NCI-H1092 treated with DMSO at 0.1 percent for 48 hours (cell line): Measurements from ENCODE around the gene ERCC4.
"Not testable (repeated sequence)": the region's sequence is repeated elsewhere in the genome, so short reads cannot be mapped to it uniquely, and the experiment has no call there.

Experiments used
- DNase-seq: peaks from one replicate; lab custom pipeline; 2025; lab: John Stamatoyannopoulos, UW

The ERCC4 gene

GRCh38 chr16:13919683-13920509 lies at the start of gene ERCC4:
Gene ERCC4, plus strand, starts transcription at chr16:13920154. Its CDS starts 12 bp downstream, at chr16:13920166.
- peak; percentile 99 for DNase-seq

GRCh38 chr16:13873835-13874438 lies 46.0 kb upstream of the ERCC4 start:
- peak; percentile 46 for DNase-seq

- DNase-seq, result no peak
Observed at GRCh38 chr16:13875614-13876284, 44.2 kb upstream of the ERCC4 start.

DNA sequence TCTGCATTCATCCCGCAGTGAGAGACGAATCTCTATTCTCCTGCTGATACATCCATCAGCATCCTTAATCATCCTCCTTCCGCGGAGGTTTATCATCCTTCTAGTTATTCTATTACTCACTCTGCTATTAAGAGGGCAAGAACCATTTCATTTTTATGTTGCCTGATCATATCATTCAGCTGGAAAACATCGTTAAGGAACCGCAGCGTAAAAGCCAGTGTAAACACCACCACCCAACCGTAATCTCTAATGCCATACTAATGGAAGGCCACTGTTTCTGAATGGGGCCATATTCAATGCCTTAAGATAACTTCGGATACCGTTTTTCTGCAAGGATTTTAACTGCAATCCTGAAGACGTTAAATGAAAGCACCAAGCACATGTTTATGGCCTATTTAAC lies 36.7 kb upstream of the ERCC4 start:
- no peak for DNase-seq

DNA sequence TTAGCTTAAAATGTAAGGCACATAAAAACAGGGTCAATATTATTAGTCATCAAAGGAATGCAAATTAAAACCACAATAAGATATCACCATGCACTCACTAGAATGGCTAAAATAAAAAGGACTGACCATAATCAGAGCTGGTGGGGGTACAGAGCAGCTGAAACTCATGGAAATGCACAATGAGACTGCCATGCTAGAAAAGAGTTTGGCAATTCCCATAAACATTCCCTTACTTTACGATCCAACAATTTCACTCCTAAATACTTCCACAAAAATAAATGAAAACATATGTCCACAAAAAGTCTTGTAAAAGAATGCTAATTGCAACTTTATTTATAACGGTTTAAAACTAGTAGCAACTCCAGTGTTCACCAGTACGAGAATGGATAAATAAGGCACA lies 36.1 kb upstream of the ERCC4 start:
- DNase-seq, result no peak

DNA sequence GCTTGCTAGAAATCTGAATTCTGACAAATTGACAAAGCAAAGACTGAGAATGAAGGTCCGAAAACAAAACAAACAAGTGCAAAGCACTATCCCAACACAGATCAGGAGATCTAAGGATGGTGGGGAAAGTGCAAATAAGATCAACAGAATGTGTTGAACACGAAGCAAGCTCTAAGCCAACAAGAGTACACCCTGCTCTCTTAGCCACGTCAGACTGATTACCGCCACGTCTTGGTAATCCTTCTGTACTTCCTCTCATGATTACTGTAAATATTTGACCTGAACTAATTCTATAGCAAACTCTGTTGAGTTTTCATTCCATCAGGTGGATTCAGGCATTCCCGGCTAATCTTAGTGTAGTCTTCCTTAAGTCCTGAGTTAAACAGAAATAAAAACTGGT lies 34.3 kb upstream of the ERCC4 start:
- no peak for DNase-seq

- DNase-seq, result no peak
Observed at GRCh38 chr16:13886608-13887007, 33.3 kb upstream of the ERCC4 start.

- not testable (repeated sequence) for DNase-seq
Observed at GRCh38 chr16:13889323-13889722, 30.6 kb upstream of the ERCC4 start.

DNA sequence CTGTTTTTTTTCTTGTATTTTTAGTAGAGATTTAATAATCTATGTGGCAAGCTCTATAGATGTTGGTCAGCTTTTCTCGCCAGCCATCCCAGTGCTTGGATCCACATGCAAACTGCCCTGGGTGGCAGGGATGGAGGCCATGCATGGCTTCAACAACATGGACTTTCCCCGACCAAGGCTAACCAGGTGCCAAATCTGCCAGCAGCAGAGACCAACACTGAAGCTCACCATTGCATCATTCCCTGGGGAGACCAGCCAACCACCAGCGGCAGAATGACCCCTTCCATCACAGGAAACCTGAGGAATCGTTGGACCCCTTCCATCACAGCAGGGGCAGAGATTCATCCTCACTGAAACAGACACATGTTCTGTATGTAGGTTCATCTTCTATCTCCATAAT lies 27.7 kb upstream of the ERCC4 start:
- DNase-seq, result no peak

GRCh38 chr16:13895516-13895915 lies 24.4 kb upstream of the ERCC4 start:
- no peak for DNase-seq

- no peak for DNase-seq
Observed at GRCh38 chr16:13896543-13897182, 23.3 kb upstream of the ERCC4 start.

DNA sequence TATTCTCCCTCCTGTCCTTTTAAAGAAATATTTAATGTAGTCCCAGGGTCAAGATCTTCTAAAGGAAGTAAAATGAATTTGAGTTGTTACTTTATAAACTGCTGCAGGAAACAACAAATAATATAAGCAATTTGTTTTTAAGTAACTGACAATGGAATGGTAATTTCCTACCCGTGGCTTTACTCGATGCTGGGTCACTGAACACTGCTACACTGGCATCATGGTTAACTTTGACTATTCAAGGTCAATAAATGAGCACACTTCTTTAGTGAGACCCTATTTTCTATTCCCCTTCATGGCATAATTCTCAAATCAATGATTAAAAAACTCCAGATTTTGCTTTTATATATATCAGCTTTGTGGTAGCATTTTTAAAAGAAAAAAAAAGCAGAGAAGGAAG lies 22.1 kb upstream of the ERCC4 start:
- DNase-seq, result no peak

GRCh38 chr16:13898233-13898632 lies 21.7 kb upstream of the ERCC4 start:
- DNase-seq, result no peak

DNA sequence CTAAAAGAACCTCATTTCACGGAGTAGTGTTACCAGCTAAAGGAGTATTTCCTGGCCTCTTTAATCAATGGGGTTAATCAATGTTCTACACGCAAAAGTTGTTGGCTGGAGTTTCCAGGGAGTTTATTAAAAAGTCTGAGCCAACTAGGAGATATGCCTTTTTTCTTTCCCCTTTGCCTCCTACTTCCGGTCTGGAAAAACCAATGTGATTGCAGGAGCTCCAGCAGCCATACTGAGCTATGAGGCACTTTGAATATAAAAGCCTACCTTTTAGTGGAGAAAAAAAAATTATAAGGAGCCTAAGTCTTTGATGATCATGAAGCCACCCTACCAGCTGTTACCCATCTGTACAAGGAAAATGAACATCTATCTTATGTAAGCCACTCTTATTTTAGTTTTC lies 17.9 kb upstream of the ERCC4 start:
- no peak for DNase-seq

DNA sequence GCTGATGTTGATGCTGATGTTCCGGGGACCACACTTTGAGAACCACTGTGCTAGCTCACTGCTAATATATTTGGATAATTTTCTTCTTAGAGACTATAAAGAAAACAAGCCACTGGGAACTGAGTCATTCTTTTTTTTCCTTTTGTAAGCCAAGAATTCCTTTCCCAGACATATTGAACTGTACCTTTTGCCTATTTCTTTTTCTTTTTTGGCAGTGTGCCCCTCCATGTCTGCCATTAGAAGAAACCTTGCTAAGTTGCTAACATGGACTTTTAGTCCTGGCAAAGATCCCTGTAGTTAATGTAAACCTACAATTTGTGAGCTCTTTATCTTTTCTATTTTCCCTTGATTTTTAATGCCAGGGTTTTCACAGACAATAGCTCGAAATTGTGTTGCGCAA lies 17.3 kb upstream of the ERCC4 start:
- no peak for DNase-seq

DNA sequence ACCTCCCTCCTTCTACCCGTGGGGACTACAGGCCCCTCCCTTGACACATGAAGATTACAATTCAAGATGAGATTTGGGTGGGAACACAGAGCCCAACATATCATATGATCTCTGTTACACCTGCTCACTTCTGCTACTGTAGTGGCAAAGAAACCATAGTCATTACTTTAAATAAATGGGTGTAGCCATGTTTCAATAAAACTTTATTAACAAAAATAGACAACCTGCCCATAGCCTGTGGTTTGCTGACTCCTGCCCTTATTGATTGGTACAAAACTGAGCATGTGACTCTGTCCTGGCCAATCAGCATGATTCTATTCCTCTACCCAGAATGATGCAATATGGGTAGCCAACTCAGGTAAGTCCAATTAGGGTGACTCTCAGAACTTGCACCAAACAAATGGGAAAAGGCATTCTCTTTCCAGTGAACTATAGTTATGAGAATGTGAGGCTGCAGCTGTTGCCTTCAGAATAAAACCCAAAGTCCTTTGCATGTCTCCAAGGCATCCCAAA lies 15.7 kb upstream of the ERCC4 start:
- no peak for DNase-seq

DNA sequence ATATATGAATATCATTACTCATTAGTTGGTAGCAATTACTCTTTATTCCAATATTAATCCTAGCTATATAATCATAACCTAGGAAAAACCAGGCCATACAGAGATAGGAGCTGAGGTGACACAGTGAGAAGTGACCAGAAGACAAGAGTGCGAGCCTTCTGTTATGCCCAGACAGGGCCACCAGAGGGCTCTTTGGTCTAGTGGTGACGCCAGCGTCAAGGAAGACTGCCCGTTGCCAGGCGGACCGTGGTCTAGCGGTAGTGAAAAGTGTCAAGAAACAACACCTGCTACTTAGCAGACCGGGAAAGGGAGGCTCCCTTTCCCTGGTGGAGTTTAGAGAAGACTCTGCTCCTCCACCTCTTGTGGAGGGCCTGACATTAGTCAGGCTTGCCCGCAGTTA lies 15.1 kb upstream of the ERCC4 start:
- peak; percentile 9 for DNase-seq

- DNase-seq, result no peak
Observed at GRCh38 chr16:13906168-13907089, 13.5 kb upstream of the ERCC4 start.

GRCh38 chr16:13907431-13907830 lies 12.5 kb upstream of the ERCC4 start:
- DNase-seq, result no peak

DNA sequence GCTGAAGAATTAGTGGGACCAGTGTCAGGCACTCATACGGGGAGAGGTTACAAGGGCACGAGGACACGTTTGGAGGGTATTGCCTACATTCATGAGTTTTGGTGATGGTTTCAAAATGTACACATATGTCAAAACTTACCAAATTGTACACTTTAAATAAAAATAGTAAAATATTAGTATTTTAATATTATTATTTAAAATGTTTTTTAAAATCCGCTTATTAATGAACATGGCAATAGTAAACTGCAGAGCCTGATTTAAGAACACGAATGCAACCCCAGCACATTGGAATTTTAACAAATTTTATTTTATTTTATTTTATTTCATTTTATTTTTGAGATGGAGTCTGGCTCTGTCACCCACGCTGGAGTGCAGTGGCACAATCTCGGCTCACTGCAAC lies 10.9 kb upstream of the ERCC4 start:
- no peak for DNase-seq

DNA sequence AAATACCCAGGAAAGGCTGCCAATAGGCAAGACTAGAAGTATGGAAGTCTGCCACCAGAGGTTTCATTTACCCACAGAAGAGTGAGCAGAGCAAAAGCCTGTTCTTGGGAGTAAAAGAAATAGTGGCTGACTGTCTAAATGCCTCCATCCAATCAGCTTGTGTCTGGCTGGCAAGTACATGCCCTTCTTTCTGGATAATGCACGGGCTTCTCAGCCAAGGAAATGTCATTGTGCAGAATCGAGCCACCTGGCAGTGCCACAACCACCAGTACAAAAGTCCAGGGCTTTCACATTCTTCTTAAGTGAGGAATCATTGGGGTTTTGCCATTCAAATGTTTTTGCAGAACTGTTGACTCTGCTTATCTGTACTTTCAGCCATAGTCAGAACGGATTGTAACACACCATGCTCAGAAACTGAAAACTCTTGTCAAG lies 10.1 kb upstream of the ERCC4 start:
- DNase-seq, result no peak
